ENCODE results near the gene PLVAP. TPM values are rescaled to one million over a fixed set of nuclear protein-coding genes. Genes with fewer than 3 reads are reported as not detected.

The PLVAP gene
- total RNA-seq, 1 donor from 2014 or later, result 0.95 TPM

GRCh38 chr19:17406046-17406886 is 29.1 kb upstream of the PLVAP start:
- no peaks in the 10 kb centered on the region for H3K9me3 ChIP-seq (ENCODE audit: insufficient read depth, low read depth, low read length)
- H3K4me3 ChIP-seq (ENCODE audit: insufficient read depth, low read depth, low read length), result no peak overlapping the region
- Mint-ChIP-seq H3K36me3 (ENCODE audit: low read depth, unreplicated experiment) (peaks cover 9% of the 10 kb centered on the region), H3K4me1 (ENCODE audit: low read depth, unreplicated experiment) (peaks cover 17% of the 10 kb centered on the region), H3K27me3 (ENCODE audit: low read depth, unreplicated experiment) (no peaks in the 10 kb centered on the region), H3K4me3 (ENCODE audit: unreplicated experiment) (peak overlapping the region; percentile 94), H3K27ac (ENCODE audit: unreplicated experiment) (peak overlapping the region; percentile 86), H3K9me3 (ENCODE audit: unreplicated experiment) (no peaks in the 10 kb centered on the region)
- no peak for FAIRE-seq
- H3K27me3 ChIP-seq (ENCODE audit: insufficient read depth, low read length), result no peaks in the 10 kb centered on the region
- peaks cover 6% of the 10 kb centered on the region for H3K4me1 ChIP-seq (ENCODE audit: insufficient read depth, low read length)
- peak; percentile 59 for DNase-seq (ENCODE audit: low read depth)
- no peaks in the 10 kb centered on the region for H4K20me1 ChIP-seq (ENCODE audit: insufficient read depth, low read length)
- H3K4me2 ChIP-seq (ENCODE audit: low read length), result no peak overlapping the region
- no peak overlapping the region for H3K9ac ChIP-seq (ENCODE audit: low read length)
- H2AFZ ChIP-seq (ENCODE audit: low read depth, low read length), result no peak overlapping the region
- H3K36me3 ChIP-seq (ENCODE audit: insufficient read depth, low read length), result no peaks in the 10 kb centered on the region
- TF ChIP-seq EZH2 (IDR thresholded peaks at IDR 0.05; ENCODE audit: insufficient read depth, low read length) (no peak), CTCF (IDR thresholded peaks at IDR 0.05; ENCODE audit: insufficient read depth, low read depth, low read length) (no peak)
- H3K79me2 ChIP-seq (ENCODE audit: insufficient read depth, low read length), result no peaks in the 10 kb centered on the region
- H3K27ac ChIP-seq (ENCODE audit: low read depth, low read length), result no peak overlapping the region

DNA sequence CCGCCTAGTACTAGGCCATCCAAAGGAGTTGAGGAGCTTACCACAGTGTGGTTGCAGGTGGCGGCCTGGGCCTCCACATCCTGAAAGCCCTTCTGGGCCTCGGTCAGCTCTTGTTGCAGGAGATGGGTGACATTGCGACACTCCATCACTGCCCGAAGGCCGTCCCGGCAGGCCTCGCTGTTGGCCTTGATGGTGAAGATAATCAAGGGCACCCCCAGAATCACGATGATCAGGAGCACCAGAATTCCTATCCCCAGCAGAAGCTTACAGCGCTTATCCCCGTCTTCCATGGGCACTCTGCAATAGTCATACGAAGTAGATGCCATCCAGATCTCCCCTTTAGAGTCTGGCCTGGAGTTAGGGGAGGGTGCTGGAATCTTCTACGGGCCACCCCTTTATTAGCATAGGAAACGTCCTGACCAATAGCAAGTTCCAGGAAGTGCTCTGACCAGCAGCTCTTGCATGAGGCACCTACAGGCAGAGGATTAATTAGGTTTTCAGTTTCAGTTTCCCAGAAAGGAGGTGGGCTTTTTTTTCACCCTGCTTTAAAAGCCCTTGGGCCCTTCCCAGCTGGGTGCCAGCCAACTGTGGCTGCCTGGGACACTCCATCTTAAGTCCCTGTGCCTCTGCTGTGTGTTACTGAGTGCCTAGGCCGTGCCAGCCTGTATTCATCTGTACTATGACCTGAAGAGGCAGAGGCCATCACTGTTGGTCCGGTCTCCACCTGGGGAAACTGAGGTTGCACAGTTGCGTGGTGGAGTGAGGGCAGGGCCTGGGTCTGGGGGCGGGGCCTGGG is 28.3 kb upstream of the PLVAP start, which contains the start of gene BST2:
TSS of gene BST2 (minus strand) at position 381 of the 796 bp plus-strand sequence. CDS start at position 326, 55 bp downstream.
- no peak within 1 kb of the TSS for H3K9ac ChIP-seq (ENCODE audit: low read length)
- peak; percentile 39 for DNase-seq (ENCODE audit: low read depth)
- H4K20me1 ChIP-seq (ENCODE audit: insufficient read depth, low read length), result no peaks in the 10 kb centered on the region
- no peaks in the 10 kb centered on the region for H3K9me3 ChIP-seq (ENCODE audit: insufficient read depth, low read depth, low read length)
- FAIRE-seq, result no peak
- Mint-ChIP-seq H3K9me3 (ENCODE audit: unreplicated experiment) (no peaks in the 10 kb centered on the region), H3K36me3 (ENCODE audit: low read depth, unreplicated experiment) (peaks cover 9% of the 10 kb centered on the region), H3K27ac (ENCODE audit: unreplicated experiment) (peak within 1 kb of the TSS; percentile 86), H3K4me1 (ENCODE audit: low read depth, unreplicated experiment) (peaks cover 17% of the 10 kb centered on the region), H3K4me3 (ENCODE audit: unreplicated experiment) (peak within 1 kb of the TSS; percentile 94), H3K27me3 (ENCODE audit: low read depth, unreplicated experiment) (no peaks in the 10 kb centered on the region)
- TF ChIP-seq EZH2 (IDR thresholded peaks at IDR 0.05; ENCODE audit: insufficient read depth, low read length), result no peak
- TF ChIP-seq CTCF (IDR thresholded peaks at IDR 0.05; ENCODE audit: insufficient read depth, low read depth, low read length), result no peak
- no peaks in the 10 kb centered on the region for H3K36me3 ChIP-seq (ENCODE audit: insufficient read depth, low read length)
- no peak within 1 kb of the TSS for H3K4me3 ChIP-seq (ENCODE audit: insufficient read depth, low read depth, low read length)
- no peaks in the 10 kb centered on the region for H3K79me2 ChIP-seq (ENCODE audit: insufficient read depth, low read length)
- no peak within 1 kb of the TSS for H2AFZ ChIP-seq (ENCODE audit: low read depth, low read length)
- H3K27me3 ChIP-seq (ENCODE audit: insufficient read depth, low read length), result no peaks in the 10 kb centered on the region
- H3K4me1 ChIP-seq (ENCODE audit: insufficient read depth, low read length), result peaks cover 6% of the 10 kb centered on the region
- H3K4me2 ChIP-seq (ENCODE audit: low read length), result no peak within 1 kb of the TSS
- H3K27ac ChIP-seq (ENCODE audit: low read depth, low read length), result no peak within 1 kb of the TSS
